ENCODE data around the gene GMNN. TPM values are rescaled to one million over a fixed set of nuclear protein-coding genes. Genes with fewer than 3 reads are reported as not detected.
"Not testable (repeated sequence)": the region's sequence is repeated elsewhere in the genome, so short reads cannot be mapped to it uniquely, and the experiment has no call there.

The GMNN gene
- 7.6 TPM for total RNA-seq
- long read RNA-seq, transcript GMNN-201 (7 exons, 1,262 nt): major isoform, 21 of 33 reads
- long read RNA-seq, transcript GMNN-202 (7 exons, 1,133 nt): minor isoform, 10 of 33 reads
- long read RNA-seq, partial matches to known transcripts: 1 of 33 reads
- long read RNA-seq, other reads (novel, unspliced or antisense): 1 of 33 reads

- DNase-seq (ENCODE audit: low spot score): peak; percentile 100
Observed at GRCh38 chr6:24774696-24775519, at the start of gene GMNN. Gene GMNN (plus strand): TSS chr6:24774937. CDS start chr6:24777247, 2,310 bp downstream.

DNA sequence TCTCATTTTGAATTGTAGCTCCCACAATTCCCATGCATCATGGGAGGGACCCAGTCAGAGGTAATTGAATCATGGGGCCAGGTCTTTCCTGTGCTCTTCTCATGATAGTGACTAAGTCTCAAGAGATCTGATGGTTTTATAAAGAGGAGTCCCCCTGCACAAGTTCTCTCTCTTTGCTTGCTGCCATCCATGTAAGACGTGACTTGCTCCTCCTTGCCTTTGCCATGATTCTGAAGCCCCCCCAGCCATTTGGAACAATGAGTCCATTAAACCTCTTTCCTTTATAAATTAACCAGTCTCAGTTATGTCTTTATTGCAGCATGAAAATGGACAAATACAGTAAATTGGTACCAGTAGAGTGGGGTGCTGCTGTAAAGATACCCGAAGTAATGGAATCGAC lies 44.1 kb upstream of the GMNN start:
- DNase-seq (ENCODE audit: low spot score): not testable (repeated sequence)

GRCh38 chr6:24731456-24732134 lies 43.1 kb upstream of the GMNN start:
- DNase-seq (ENCODE audit: low spot score): not testable (repeated sequence)

- DNase-seq (ENCODE audit: low spot score): no peak
Observed at GRCh38 chr6:24734166-24734565, 40.6 kb upstream of the GMNN start.

DNA sequence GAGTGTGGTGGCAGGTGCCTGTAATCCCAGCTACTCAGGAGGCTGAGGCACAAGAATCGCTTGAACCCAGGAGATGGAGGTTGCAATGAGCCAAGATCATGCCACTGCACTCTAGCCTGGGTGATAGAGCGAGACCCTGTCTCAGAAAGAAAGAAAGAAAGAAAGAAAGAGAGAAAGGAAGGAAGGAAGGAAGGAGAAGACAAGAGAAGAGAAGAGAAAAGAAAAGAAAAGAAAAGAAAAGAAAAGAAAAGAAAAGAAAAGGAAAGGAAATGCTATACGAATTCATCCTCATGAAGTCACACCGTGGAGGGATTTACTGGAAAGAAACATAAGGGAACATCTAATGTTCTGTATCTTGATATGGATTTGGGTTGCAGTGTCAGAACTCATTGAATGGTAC lies 40.0 kb upstream of the GMNN start:
- not testable (repeated sequence) for DNase-seq (ENCODE audit: low spot score)

- no peak for DNase-seq (ENCODE audit: low spot score)
Observed at GRCh38 chr6:24738741-24739140, 36.0 kb upstream of the GMNN start.

GRCh38 chr6:24740861-24741260 lies 33.9 kb upstream of the GMNN start:
- no peak for DNase-seq (ENCODE audit: low spot score)

DNA sequence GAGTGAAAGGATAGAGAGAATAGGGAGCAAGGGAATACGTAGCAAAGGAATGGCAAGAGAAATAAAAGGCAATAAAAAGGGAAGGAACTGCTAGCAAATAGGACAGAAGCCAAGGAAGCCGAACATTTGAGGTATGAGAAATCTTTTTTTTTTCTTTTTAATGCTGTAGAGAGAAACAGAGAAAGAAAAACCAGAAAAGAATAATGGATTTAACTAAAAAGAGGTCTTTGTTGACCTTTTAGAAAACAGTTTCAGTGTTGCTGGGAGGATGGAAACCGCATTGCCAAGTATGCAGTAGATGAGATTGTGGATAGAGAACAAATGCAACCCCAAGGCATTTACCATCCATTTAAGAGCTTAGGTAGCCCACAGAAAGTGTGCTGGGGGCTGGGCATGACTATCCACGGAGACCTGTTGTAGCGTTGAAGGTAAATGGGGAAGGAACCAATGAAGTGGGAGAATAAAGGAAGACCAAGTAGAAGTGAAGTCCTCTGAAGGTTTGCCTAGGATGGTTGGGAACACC lies 32.5 kb upstream of the GMNN start:
- no peak for DNase-seq (ENCODE audit: low spot score)

DNA sequence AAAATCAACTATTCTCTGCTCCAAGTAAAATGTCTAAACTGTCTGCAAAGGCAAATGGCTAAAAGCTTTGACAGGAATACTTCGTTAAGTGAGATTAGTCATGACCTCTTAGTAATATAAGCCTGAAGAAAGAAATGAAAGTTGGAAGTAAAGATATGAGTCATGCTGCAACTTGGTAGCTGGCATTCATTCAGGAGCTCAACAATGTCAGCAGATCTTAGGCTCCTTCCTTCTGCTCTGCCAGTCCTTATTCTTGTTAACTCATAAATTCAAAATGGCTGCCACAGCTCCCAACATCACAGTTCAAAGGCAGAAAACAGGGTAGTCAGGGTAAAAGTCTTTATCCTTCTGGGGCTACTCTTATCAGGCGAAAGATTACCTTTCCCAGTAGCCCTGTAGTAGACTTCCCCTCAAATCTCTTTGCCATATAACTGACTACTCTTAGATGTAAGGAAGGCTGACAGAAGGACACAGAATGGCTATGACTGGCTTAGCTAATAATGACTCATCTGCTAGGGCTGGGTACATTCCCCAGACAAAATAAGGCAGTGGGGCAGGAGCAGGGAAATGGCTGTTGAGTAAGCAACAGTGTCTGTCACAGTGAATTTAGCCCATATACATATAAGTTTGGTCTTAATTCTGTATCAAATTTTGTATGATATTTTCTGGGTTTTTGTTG lies 31.3 kb upstream of the GMNN start:
- no peak for DNase-seq (ENCODE audit: low spot score)

- DNase-seq (ENCODE audit: low spot score): no peak
Observed at GRCh38 chr6:24743944-24744335, 30.8 kb upstream of the GMNN start.

DNA sequence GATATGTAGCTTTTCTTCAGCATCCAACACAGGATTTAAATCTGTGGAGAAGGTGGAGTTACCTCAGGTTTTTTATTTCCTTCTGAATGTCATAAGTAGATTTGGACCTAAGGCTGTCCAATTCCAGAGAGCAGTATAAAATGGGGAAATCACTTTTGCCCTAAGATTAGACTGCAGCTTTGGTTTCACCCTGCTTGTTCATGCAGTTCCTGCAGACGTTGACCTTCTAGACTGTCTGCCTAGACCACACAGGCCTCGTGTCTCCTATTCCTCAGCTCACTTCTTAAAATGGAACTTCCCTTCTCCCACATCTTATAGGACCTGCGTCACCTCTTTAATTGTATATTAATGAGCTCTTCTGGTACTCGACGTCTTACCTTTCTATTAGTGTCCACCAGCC lies 29.8 kb upstream of the GMNN start:
- no peak for DNase-seq (ENCODE audit: low spot score)

- DNase-seq (ENCODE audit: low spot score): no peak
Observed at GRCh38 chr6:24749297-24749696, 25.4 kb upstream of the GMNN start.

DNA sequence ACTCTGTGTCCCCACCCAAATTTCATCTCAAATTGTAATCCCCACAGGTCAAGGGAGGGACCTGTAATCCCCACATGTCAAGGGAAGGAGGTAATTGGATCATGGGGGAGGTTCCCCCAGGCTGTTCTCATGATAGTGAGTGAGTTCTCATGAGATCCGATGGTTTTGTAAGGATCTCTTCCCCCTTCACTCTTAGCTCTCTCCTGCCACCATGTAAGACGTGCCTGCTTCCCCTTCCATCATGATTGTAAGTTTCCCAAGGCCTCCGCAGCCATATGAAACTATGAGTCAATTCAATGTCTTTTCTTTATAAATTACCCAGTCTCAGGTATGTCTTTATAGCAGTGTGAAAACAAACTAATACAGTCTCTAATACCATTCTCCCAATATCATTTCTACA lies 23.9 kb upstream of the GMNN start:
- DNase-seq (ENCODE audit: low spot score): not testable (repeated sequence)

GRCh38 chr6:24752503-24752902 lies 22.2 kb upstream of the GMNN start:
- no peak for DNase-seq (ENCODE audit: low spot score)

DNA sequence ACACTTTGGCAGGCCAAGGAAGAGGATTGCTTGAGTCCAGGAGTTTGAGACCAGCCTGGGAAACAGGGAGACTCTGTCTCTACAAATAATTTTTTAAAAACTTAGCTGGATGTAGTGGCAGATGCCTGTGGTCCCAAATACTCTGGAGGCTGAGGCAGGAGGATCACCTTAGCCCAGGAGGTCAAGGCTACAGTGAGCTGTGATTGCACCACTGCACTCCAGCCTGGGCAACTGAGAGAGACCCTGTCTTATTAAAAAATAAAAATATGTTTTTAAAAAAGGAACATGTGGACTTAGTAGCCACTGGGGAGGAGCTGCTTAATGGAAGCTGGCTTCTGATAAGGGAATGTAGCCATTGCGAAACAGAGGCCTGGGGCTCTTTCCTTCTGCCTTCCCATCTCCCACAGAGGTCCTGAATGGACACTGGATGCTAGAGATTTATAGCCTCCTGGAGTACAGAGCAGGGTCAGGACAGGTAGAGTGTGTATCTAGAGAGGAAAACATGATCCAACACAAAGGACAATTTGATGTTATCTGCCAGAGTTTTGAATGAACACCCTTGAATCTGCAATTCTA lies 21.7 kb upstream of the GMNN start:
- no peak for DNase-seq (ENCODE audit: low spot score)

- no peak for DNase-seq (ENCODE audit: low spot score)
Observed at GRCh38 chr6:24753545-24753944, 21.2 kb upstream of the GMNN start.

DNA sequence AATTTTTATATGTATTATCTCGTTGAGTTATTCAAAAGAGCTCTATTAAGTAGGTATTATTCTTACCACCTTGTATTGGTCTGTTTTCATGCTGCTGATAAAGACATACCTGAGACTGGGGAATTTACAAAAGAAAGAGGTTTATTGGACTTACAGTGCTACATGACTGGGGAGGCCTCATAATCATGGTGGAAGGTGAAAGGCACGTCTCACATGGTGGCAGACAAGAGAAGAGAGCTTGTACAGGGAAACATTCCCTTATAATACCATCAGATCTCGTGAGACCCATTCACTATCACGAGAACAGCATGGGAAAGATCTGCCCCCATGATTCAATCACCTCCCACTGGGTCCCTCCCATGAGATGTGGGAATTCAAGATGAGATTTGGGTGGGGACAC lies 20.4 kb upstream of the GMNN start:
- DNase-seq (ENCODE audit: low spot score): not testable (repeated sequence)

DNA sequence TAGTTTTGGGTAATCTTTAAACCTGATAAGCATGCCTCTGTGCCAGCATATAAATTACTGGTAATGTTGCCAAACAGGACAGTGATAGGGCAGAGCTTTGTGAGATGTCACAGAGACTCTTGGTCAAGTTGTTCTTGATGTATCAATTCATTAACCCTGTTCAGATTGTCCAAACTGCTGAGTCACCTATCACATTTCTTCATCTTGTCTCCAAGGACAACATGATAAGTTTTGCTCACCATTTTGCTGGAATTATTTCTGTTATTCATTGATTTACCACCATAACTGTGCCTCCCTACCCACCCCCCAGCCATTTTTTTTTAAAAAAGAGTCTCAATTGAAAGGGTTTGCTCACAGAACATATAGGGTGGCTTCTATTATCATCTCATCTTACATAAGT lies 19.5 kb upstream of the GMNN start:
- no peak for DNase-seq (ENCODE audit: low spot score)

DNA sequence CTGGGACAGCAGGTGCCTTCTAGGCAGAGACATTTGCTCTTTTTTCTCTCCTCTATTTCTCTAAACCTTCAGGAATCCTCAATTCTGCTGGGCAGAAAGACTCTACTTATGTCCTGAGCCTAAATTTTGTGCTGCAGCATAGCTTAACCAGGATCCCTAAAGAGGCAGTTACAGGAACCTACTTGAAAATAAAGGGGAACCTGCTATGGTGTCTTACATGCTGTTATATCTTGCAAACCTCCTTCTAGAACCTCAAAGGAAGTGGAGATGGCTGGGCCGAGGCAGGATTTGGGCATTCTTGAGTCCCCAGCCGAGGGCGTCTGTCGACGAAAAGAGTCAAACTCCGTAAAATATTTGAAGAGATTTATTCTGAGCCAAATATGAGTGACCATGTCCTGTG lies 17.1 kb upstream of the GMNN start:
- DNase-seq (ENCODE audit: low spot score): no peak

GRCh38 chr6:24759718-24760117 lies 15.0 kb upstream of the GMNN start:
- no peak for DNase-seq (ENCODE audit: low spot score)

DNA sequence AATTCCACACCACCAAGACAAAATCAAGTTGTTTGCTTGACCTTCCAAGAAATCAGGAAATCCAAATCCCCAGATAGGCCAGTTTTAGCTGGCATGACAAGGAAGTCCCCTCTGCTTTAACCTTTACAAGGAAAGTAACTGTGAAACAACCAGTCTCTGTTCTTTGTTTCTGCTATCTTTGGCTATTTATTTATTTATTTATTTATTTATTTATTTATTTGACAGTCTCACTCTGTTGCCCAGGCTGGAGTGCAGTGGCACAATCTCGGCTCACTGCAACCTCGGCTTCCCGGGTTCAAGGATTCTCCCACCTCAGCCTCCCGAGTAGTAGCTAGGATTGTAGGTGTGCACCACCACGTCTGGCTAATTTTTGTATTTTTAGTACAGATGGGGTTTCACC lies 14.5 kb upstream of the GMNN start:
- DNase-seq (ENCODE audit: low spot score): no peak

Data from mesenteric fat pad (tissue), 1 donor.